Heart right ventricle (tissue), 16 donors: ENCODE measurements around the gene TRIM34. TPM values are rescaled to one million over a fixed set of nuclear protein-coding genes. Genes with fewer than 3 reads are reported as not detected.
"Not testable (repeated sequence)": the region's sequence is repeated elsewhere in the genome, so short reads cannot be mapped to it uniquely, and the experiment has no call there.

Source experiments
- ATAC-seq, 8 donors: fragments of 200-7000 bp; cut with Tn5 transposase; one replicate each; pipeline ENCODE4 v1.9.1; 2020; ENCODE audit warnings: mild to moderate bottlenecking in 8 of 8, moderate library complexity in 8 of 8, moderate number of reproducible peaks in 1 of 8
- DNase-seq, 2 donors: peaks; one replicate each; pipeline ENCODE4 v3.0.0-alpha.2; 2020
- H3K27ac ChIP-seq, 10 donors: fragments of 200-600 bp; sonication (generic) in 2 of 10; one replicate each; pipeline versions ENCODE4 v1.5.0 to v1.8.0; 2020 to 2022; ENCODE audit warnings: mild to moderate bottlenecking in 3 of 10
- H3K27me3 ChIP-seq, 7 donors: fragments of 200-600 bp; one replicate each; pipeline ENCODE4 v1.8.0; 2021 to 2022; ENCODE audit warnings: mild to moderate bottlenecking in 2 of 7
- H3K36me3 ChIP-seq, 9 donors: fragments of 200-600 bp; sonication (generic) in 1 of 9; one replicate each; pipeline versions ENCODE4 v1.5.0 to v1.8.0; 2020 to 2022; ENCODE audit warnings: mild to moderate bottlenecking in 2 of 9
- H3K4me1 ChIP-seq, 9 donors: fragments of 200-600 bp; sonication (generic) in 1 of 9; one replicate each; pipeline versions ENCODE4 v1.5.0 to v1.8.0; 2020 to 2022; ENCODE audit warnings: mild to moderate bottlenecking in 4 of 9
- H3K4me3 ChIP-seq, 10 donors: fragments of 200-600 bp; sonication (generic) in 2 of 10; one replicate each; pipeline versions ENCODE4 v1.5.0 to v1.8.0; 2020 to 2022; ENCODE audit warnings: mild to moderate bottlenecking in 7 of 10, moderate library complexity in 2 of 10
- H3K9me3 ChIP-seq, 11 donors: fragments of 200-600 bp in 10 of 11; sonication (generic) in 2 of 11; one replicate each; pipeline versions ENCODE4 v1.5.0 to v1.8.0; 2013 to 2022; ENCODE audit warnings: mild to moderate bottlenecking in 2 of 11, control low read depth in 1 of 11, moderate library complexity in 1 of 11
- WGBS, 2 donors: extraction: QIAGEN DNeasy Blood & Tissue Kit; methylation state at CpG; one replicate each; pipeline ENCODE4 v1.1.7; 2013; ENCODE audit warnings: inconsistent platforms in 1 of 2; 5-methylcytosine and 5-hydroxymethylcytosine counted together
- intact Hi-C, 10 donors: fragments of 100-400 bp; cut with DNase I; formaldehyde crosslinking; loops; one replicate each; pipeline versions ENCODE4 v1.11.1 to v1.14.2; 2022
- polyA plus RNA-seq, 2 donors: library from polyadenylated mRNA; stranded (reverse); fragments of 200-250 nt; gene quantifications; one replicate each; pipeline ENCODE4 v1.2.3, GENCODE V29; 2013
- total RNA-seq, 10 donors: library from RNA; stranded (reverse); fragmentation: NEBNext Ultra II Directional in 3 of 10; extraction: Animal tissue kit (Norgen Biotek cat#: 25700) in 3 of 10; gene quantifications; one replicate each; pipeline versions ENCODE4 v1.2.1 to v1.2.4, GENCODE V29; 2021 to 2023
- TF ChIP-seq, protein P1 (sequence below), 9 donors: fragments of 200-600 bp; sonication (generic) in 2 of 9; IDR thresholded peaks; one replicate each; pipeline versions ENCODE4 v1.5.0 to v1.8.0; 2021 to 2022; ENCODE audit warnings: antibody characterized with exemption in 9 of 9, mild to moderate bottlenecking in 5 of 9, moderate library complexity in 1 of 9
- donor health status: Arrhythmogenic right ventricular cardiomyopathy.
- donor health status: ischemic (EF 13 %, LVEDD 7.1; RV severe dilation, severe dysfunction).
- donor health status: healthy with polysubstance abuse.
- donor health status: DM: no; HTN: yes; CAD: no.
- donor health status: DM: no; HTN: no; CAD: no.
- donor health status: ischemic (EF 25% LVEDD 6.9; RV normal size, moderate dysfunction).
- donor health status: ischemic (EF 25% LVEDD 5.7; RV mildly dilated, moderate dysfunction).
- donor health status: healthy.
- donor health status: DM: yes; HTN: yes; CAD: no.
- donor health status: Ischemic cardiomyopathy.
- donor health status: ischemic (EF 35%, LVEDD 5.7; RV mildly dilated, moderate dysfunction).
- donor health status: nonischemic (EF 11% LVEDD 7.7; RV severe dilation, severe dysfunction).
- donor health status: DM: yes; HTN: yes; CAD: no.
- donor health status: PGD.
- donor health status: ischemic (EF 29% LVEDD 5.4; RV normal size, mild dysfunction).
- donor health status: nonischemic (EF 23%, LVEDD 6.1; RV moderate dilation, normal function).

The TRIM34 gene
- total and polyA plus RNA-seq, 12 donors = 0.66 to 6.5 (median 1.9) TPM

DNA sequence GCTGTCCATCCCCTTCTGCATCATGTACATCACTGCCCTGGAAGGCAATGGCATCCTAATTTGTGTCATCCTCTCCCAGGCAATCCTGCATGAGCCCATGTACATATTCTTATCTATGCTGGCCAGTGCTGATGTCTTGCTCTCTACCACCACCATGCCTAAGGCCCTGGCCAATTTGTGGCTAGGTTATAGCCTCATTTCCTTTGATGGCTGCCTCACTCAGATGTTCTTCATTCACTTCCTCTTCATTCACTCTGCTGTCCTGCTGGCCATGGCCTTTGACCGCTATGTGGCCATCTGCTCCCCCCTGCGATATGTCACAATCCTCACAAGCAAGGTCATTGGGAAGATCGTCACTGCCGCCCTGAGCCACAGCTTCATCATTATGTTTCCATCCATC is 43.8 kb upstream of the TRIM34 start:
- no peaks in the 10 kb centered on the region for H3K36me3 ChIP-seq
- DNase-seq = no peak
- intact Hi-C loops = no loop called here
- H3K27ac ChIP-seq = no peak overlapping the region
- H3K4me1 ChIP-seq = no peaks in the 10 kb centered on the region
- TF ChIP-seq, protein P1, sequence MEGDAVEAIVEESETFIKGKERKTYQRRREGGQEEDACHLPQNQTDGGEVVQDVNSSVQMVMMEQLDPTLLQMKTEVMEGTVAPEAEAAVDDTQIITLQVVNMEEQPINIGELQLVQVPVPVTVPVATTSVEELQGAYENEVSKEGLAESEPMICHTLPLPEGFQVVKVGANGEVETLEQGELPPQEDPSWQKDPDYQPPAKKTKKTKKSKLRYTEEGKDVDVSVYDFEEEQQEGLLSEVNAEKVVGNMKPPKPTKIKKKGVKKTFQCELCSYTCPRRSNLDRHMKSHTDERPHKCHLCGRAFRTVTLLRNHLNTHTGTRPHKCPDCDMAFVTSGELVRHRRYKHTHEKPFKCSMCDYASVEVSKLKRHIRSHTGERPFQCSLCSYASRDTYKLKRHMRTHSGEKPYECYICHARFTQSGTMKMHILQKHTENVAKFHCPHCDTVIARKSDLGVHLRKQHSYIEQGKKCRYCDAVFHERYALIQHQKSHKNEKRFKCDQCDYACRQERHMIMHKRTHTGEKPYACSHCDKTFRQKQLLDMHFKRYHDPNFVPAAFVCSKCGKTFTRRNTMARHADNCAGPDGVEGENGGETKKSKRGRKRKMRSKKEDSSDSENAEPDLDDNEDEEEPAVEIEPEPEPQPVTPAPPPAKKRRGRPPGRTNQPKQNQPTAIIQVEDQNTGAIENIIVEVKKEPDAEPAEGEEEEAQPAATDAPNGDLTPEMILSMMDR (IDR thresholded peaks at IDR 0.05) = no peak
- no peaks in the 10 kb centered on the region for H3K9me3 ChIP-seq
- no peaks in the 10 kb centered on the region for H3K27me3 ChIP-seq
- WGBS, 2 donors = 86 to 92% methylated on average over 4 of the region's 4 CpGs
- no peak overlapping the region for H3K4me3 ChIP-seq
- no peak for ATAC-seq

DNA sequence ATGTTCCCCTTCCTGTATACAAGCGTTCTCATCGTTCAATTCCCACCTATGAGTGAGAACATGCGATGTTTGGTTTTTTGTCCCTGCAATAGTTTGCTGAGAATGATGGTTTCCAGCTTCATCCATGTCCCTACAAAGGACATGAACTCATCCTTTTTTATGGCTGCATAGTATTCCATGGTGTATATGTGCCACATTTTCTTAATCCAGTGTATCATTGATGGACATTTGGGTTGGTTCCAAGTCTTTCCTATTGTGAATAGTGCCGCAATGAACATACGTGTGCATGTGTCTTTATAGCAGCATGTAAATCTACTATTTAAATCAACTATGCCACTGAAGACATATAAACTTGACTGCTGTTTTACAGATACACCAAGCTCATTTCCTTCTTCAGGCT is 40.3 kb upstream of the TRIM34 start:
- WGBS, 2 donors = 90% methylated on average over 5 of the region's 5 CpGs
- H3K9me3 ChIP-seq, H3K4me3 ChIP-seq, ATAC-seq, H3K27me3 ChIP-seq, H3K27ac ChIP-seq, intact Hi-C loops, H3K4me1 ChIP-seq, DNase-seq, H3K36me3 ChIP-seq: not testable (repeated sequence)

DNA sequence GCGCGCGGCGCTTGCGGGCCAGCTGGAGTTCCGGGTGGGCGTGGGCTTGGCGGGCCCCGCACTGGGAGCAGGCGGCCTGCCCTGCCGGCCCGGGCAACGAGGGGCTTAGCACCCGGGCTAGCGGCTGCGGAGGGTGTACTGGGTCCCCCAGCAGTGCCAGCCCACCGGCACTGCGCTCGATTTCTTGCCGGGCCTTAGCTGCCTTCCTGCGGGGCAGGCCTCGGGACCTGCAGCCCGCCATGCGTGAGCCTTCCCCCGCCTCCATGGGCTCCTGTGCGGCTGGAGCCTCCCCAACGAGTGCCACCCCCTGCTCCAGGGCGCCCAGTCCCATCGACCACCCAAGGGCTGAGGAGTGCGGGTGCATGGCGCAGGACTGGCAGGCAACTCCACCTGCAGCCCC is 34.9 kb upstream of the TRIM34 start:
- H3K4me1 ChIP-seq, ATAC-seq, H3K27me3 ChIP-seq, intact Hi-C loops, H3K4me3 ChIP-seq, H3K9me3 ChIP-seq, DNase-seq, H3K36me3 ChIP-seq, H3K27ac ChIP-seq: not testable (repeated sequence)
- WGBS, 2 donors = 98 to 99% methylated on average over 31 of the region's 31 CpGs

DNA sequence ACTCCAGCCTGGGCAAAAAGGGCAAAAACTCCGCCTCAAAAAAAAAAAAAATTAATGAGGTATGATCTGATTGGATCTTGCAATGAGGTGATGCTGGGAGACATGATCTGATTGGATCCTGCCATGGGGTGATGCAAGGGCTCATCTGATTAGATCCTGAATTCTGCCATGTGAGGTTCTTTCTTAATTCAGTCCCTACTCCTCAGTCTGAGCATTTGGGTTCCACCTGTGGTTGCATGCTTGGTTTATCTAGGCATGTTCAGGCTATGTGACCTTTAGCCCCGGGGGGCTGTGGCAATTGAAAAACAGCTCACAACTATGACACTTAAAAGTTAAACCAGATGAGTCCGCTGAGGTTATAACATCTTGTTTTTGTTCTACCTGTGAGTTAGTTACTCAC is 33.2 kb upstream of the TRIM34 start:
- H3K27ac ChIP-seq = no peak overlapping the region
- DNase-seq (no peak), ATAC-seq (no peak)
- WGBS, 2 donors = 64 to 90% methylated on average over 3 of the region's 3 CpGs
- intact Hi-C loops = no loop called here
- no peaks in the 10 kb centered on the region for H3K9me3 ChIP-seq
- no peaks in the 10 kb centered on the region for H3K27me3 ChIP-seq
- H3K36me3 ChIP-seq = no peaks in the 10 kb centered on the region
- H3K4me3 ChIP-seq = no peak overlapping the region
- peaks cover 0 to 5% (median under 1%) of the 10 kb centered on the region in 9 donors for H3K4me1 ChIP-seq
- TF ChIP-seq, protein P1 (IDR thresholded peaks at IDR 0.05) = no peak

DNA sequence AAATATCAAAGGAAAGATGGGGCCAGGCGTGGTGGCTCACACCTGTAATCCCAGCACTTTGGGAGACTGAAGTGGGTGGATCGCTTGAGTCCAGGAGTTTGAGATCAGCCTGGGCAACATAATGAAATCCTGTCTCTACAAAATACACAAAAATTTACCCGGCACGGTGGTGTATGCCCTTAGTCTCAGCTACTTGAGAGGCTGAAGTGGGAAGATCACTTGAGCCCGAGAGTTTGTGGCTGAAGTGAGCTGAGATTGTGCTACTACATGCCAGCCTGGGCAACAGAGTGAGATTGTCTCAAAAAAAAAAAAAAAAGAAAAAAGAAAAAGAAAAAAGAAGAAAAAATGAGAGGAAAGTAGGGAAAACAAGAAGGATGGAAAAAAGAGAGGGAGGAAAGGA is 32.2 kb upstream of the TRIM34 start:
- WGBS, 2 donors = 87 to 94% methylated on average over 5 of the region's 5 CpGs
- no peaks in the 10 kb centered on the region for H3K27me3 ChIP-seq
- H3K4me3 ChIP-seq = no peak overlapping the region
- DNase-seq (no peak), ATAC-seq (no peak)
- intact Hi-C loops = no loop called here
- H3K4me1 ChIP-seq = peaks cover 0 to 15% (median 7%) of the 10 kb centered on the region in 9 donors
- H3K36me3 ChIP-seq = no peaks in the 10 kb centered on the region
- no peaks in the 10 kb centered on the region for H3K9me3 ChIP-seq
- TF ChIP-seq, protein P1 (IDR thresholded peaks at IDR 0.05) = no peak
- no peak overlapping the region for H3K27ac ChIP-seq

DNA sequence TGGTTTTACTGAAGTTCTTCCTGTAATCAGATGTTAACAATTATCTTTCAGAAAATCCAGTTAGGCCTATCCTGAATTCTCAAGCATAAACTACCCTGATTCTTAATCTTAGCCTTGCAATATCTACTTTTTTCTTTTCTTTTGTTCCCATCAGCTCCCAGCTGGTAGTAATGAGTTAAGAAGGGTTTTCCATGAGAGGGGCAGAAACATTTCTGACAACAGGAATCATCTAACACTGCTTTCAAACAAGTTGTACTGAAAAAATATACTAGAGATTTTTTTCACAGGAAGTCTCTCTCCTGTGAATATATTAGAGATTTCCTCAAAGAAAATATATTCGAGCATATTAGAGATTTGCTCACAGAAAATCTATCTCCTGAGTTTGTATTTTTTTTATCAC is 31.7 kb upstream of the TRIM34 start:
- H3K36me3 ChIP-seq = no peaks in the 10 kb centered on the region
- no peak for DNase-seq
- H3K4me1 ChIP-seq = peaks cover 0 to 20% (median 7%) of the 10 kb centered on the region in 9 donors
- intact Hi-C loops = no loop called here
- TF ChIP-seq, protein P1 (IDR thresholded peaks at IDR 0.05) = no peak
- no peaks in the 10 kb centered on the region for H3K9me3 ChIP-seq
- H3K27me3 ChIP-seq = no peaks in the 10 kb centered on the region
- WGBS, 2 donors = 46 to 53% methylated on average over 1 of the region's 1 CpG
- H3K27ac ChIP-seq = no peak overlapping the region
- H3K4me3 ChIP-seq = no peak overlapping the region
- ATAC-seq = no peak
